ENCODE measurements around the gene PPP1R3E.
"Not testable (repeated sequence)": the region's sequence is repeated elsewhere in the genome, so short reads cannot be mapped to it uniquely, and the experiment has no call there.

PPP1R3E gene, protein sequence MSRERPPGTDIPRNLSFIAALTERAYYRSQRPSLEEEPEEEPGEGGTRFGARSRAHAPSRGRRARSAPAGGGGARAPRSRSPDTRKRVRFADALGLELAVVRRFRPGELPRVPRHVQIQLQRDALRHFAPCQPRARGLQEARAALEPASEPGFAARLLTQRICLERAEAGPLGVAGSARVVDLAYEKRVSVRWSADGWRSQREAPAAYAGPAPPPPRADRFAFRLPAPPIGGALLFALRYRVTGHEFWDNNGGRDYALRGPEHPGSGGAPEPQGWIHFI

DNA sequence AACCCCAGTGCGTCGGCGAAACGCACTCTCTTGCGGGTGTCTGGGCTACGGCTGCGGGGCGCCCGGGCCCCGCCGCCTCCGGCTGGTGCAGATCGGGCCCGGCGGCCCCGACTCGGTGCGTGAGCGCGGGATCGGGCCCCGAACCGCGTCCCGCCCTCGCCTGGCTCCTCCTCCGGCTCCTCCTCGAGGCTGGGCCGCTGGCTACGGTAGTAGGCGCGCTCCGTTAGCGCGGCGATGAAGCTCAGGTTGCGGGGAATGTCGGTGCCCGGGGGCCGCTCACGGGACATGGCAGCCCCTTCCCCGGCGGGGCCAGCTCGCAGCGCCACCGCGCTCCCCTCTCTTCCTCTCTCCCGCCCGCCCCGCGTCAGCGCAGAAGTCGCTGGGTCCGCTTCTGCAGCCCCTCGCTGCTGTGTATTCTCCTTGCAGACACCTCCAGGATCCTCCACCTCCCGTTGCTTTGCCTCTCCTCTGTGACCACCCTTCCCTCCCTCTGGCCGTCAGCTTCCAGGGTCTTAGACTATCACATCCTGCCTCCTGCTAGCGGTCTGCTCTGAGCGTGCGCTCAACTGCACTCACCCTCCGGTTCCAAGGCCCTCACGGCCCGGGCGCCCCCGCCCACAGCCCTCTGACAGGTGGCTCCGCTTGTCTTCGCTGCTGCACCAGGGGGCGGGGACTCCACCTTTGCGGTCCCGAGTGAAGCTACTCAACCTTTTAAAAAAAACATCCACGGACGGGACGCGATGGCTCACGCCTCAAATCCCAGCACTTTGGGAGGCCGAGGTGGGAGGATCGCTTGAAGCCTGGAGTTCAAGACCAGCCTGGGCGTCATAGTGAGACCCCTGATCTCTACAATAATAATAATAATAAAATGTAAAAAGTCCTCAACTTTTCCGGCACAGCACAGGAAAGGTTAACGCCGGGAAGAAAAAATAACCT lies at the start of gene PPP1R3E:
Gene PPP1R3E, minus strand, starts transcription at position 570 of the 936 bp plus-strand sequence. Its CDS starts 283 bp downstream, at position 287.
- DNase-seq, result peak; percentile 74

DNA sequence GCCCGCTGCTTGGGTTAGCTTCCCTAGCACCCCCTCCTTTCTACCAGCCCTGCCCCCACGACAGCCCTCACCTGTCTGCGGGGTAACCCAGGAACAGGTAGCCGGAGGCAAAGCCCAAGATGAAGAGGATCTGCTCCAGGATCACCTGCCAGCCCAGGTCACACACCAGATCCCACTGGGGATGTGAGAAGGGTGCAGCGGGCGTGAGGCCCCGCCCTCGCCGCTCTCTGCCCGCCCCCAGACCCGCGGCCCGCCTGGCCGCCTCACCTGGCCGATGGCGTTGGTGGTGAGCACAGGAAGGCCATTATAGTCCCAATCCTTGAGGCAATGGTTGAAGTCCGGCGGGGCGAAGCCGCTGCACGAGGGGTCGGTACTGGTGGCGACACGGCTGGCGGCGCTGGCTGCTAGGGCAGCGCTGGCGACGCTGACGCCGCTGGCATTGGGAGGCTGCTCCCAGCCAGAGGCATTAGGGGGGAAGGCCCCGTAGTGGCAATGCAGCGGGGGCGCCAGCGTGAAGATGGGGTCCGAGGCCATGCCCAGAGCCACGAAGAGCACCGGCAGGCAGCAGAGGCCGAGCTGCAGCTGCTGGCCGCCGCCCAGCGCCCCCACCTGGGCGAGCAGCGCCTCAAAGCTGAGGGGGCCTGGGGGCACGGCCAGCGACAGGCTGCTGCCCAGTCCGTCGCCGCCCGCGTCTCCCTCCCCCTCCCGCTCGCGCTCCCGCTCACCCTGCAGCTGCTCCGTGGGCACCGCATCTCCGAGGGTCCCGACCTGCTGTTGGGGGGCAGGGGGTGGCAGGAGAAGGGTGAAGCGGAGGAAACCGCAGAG lies 49.2 kb upstream of the PPP1R3E start:
- no peak for DNase-seq

DNA sequence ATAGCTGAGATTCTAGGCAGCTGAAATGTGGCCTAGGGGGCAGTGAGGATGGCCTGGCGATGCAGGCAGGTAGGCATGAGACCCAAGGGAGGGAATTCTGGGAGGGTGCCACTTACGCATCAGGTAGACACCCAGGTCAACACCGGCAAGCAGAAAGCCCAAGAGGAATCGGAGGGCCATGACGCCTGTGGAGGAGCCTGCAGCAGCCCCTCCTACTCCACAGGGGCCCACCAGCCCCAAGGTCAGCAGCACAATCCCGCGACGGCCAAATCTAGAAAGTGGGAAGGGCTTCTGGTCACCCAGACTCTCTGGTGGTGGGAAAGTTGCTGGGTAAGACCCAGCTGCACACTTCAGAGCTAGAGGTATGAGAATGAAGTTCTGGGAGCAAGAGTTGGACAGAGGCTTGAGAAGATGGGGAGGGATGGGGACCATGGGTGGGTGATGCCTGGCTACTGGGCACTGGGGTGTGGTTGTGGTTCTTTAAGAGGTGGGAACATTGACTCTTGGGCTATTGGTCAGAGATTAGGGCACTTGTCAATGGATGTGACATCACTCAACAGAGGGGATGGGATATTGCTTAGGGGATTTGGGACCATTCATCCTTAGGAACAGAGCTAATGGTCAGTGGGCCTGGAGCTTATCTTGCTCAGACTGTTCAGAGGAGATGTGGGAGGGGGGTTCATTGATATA lies 46.6 kb upstream of the PPP1R3E start:
- no peak for DNase-seq

DNA sequence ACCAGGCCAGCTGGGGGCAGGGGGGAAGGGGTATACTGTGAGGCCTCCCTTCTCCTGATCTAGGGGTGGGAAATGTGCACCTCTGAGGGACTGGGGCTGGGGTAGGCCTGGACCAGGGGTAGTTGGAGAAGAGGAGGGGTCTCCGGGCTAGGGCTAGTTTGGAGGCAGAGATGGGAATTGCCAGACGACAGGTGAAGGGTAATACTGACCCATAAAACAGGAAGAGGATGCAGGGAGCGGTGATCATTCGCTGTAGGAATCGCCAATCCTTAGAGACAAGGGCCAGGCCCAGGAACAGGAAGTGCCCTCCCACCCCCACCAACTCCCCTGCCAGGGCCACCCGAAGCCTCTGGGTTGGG lies 45.6 kb upstream of the PPP1R3E start:
- no peak for DNase-seq

DNA sequence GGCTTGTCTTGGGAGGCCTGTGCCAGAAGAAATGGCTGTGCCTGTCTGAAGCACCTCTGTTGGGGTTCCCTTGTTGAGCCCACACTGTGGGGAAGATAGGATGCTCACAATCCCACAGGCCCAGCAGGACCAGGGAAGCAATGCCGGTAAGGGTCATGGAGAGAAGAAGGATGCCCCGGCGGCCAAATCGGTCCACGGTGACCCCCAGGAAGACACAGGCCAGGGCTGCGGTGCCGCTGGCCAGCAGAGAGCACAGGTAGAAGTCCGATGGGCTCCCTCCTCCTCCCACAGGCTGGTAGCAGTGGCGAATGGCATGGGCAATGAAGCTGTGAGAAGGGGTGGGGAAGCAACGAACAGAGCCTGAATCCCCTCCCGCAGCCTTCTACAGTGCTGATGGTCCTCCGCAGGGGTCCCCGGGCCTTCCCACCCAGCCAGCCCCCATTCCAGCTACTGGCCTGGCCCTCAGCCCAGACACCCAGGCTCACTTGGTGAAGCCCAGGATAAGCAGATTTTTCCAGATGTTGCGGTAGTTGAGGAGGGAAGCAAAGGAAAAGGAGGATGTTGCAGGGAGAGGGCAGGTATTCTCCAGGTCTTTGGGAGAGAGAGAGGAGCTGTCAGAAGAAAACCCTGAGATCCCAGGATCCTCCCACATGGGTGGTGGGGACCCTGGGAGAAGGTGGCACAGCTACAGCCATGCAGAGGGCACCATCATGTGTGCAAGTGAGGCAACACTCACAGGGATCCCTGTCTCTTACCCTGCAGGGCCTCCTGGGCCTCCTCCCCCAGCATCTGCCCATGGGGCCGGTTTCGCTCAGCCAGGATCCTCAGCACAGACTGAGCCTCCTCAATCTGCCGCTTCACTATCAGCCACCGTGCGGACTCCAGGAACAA lies 45.0 kb upstream of the PPP1R3E start:
- no peak for DNase-seq

DNA sequence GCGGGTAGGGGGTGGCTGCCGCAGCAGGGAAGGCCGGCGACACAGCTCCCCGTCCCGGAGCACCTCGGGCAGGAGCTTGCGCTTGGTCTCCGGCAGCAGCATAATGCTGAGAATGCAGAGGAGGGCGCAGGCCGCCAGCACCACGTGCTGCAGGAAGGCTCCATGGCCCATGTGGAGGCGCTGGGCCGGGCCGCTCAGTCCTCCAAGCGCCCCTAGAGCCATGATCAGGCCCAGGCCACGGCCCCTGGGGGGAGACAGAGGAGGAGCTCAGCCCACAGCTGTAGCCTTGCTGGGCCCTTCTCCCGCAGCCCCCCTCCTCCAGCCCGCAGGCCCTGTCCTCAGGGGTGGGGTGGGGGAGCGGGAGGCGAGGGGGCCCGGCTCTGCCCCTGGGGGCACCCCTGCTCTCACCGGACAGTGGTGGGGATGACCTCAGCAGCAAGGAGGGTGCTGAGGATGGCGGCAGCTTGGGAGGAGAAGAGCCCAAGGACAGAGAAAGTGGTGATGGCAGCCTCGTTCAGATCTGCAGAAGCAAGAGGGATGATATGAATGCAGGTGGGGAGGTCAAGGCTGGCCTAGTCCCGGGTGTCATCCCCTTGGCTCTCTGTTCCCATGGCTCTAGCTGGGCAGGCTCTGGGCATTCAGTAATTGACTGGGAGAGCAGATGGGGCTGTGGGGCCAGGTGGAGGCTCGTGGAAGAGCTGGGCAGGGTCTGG lies 44.2 kb upstream of the PPP1R3E start:
- no peak for DNase-seq

DNA sequence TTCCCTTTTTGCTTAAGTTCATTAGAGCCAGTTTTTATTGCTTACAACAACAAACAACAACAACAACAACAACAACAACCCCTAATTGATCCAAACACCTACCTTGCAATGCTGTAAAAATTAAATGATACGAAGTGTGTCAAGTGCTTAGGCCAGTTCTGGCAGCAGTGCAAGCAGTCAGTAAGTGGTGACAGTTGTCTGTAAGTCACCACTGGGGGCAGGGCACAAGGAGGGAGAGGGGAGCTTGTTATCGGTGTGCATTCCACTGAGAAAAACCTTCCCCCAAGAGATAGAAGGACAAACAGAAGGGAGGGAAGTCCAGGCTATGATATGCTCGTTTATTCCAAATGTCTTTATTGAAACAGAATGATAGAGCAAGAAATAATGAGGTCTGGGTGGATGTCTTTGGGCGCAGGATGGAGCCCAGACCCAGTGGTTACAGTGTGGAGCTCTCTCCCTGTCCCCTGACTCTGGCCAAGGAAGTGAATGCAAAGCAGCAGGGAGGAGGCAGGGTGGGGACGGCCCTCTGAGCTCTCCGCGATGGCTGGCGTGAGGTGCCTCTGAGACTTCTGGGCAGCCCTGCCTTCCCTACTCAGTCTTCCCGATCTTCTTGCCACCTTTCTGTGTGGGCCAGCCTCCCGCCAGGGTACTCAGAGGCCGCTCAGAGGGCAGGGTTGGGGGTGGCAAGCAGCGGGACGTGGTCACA lies 43.5 kb upstream of the PPP1R3E start:
- DNase-seq, result no peak

DNA sequence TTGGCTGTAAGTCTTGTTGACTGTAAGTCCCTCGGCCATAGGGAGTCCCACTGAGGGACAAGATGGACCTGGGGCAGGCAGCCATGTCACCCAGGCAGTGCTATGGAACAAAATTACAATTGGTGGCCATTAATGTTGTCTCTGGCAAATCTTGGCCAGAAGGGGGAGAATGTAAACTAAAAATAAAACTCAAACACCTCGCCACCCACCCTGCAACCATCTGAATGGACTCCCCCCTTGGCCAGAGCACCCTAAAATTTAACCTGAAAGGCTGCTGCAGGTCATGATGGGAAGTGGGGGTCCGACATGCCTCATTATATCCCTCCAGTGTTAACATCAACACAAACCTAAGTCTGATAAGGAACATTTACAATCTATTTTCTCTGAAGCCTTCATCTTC lies 41.8 kb upstream of the PPP1R3E start:
- DNase-seq, result no peak

DNA sequence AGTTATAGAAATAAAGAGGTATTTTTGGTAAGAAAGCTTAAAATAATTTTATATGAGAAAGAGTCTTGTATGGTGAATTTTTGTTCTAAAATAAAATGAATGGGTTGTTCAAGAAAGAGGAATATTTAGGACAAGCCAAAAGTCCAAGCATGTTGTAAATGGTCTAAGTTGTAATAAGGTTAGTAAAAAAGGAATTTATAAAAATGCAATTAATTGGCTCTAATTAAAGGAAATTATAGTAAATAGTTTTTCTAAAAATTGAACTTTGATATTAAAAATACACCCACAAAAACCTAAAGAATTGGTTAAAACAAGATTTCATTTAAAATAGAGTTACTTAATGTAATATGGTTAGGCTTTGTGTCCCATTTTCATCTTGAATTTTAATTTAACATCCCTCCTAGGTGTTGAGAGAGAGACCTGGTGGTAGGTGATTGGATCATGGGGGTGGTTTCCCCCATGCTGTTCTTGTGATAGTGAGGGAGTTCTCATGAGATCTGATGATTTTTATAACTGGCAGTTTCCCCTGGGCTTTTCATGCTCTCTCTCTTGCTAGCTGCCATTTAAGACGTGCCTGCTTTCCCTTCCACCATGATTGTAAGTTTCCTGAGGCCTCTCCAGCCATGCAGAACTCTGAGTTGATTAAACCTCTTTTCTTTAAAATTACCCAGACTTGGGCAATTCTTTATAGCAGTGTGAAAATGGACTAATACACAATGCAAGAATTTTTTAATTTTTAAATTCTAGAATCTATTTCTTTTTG lies 37.0 kb upstream of the PPP1R3E start:
- no peak for DNase-seq

DNA sequence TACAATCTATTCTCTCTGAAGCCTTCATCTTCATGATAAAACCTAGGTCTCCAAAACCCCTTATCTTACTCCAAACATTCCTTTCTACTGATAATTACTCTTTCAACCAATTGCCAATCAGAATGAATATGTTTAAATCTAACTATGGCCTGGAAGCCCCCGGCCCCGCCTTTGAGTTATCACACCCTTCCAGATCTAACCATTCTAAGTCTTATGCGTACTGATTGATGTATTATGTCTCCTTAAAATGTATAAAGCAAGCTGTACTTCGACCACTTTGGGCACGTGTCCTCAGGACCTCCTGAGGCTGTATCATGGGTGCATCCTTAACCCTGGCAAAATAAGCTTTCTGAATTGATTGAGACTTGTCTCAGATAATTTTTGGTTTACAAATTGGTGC lies 33.0 kb upstream of the PPP1R3E start:
- DNase-seq, result no peak

DNA sequence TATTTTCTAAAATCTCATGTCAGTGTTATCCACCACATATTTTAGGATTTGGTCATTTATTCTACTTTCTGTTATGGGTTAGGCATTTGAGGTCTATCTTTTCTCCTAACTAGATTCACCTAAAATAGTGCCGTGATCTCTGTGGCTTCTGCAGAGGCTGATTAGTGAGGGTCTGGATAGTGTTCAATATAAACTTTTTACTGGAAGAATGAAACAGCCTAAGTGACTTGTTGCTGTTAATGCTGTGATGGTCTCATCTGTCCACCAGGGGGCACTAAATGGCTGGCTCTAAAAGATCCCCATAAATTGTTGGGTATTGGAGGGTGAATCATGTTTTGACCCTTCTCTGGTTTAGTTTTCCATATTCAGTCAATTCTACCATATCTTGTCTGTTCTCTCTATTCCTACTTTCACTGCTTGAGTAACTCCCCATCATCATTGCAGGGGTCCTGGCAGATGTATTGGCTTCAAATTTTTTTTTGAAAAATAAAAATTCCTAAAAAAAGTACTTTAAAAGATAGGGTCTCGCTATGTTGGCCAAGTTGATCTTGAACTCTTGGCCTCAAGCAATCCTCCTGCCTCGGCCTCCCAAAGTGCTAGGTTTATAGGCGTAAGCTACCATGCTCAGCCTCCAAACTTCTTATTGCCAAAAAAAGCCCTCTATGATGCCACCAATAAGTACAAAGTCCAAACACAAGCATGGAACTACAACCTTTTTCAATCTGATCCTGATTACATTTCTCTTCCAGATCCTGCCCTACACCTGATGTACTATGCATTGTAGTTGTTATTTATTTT lies 25.5 kb upstream of the PPP1R3E start:
- DNase-seq, result peak; percentile 71

DNA sequence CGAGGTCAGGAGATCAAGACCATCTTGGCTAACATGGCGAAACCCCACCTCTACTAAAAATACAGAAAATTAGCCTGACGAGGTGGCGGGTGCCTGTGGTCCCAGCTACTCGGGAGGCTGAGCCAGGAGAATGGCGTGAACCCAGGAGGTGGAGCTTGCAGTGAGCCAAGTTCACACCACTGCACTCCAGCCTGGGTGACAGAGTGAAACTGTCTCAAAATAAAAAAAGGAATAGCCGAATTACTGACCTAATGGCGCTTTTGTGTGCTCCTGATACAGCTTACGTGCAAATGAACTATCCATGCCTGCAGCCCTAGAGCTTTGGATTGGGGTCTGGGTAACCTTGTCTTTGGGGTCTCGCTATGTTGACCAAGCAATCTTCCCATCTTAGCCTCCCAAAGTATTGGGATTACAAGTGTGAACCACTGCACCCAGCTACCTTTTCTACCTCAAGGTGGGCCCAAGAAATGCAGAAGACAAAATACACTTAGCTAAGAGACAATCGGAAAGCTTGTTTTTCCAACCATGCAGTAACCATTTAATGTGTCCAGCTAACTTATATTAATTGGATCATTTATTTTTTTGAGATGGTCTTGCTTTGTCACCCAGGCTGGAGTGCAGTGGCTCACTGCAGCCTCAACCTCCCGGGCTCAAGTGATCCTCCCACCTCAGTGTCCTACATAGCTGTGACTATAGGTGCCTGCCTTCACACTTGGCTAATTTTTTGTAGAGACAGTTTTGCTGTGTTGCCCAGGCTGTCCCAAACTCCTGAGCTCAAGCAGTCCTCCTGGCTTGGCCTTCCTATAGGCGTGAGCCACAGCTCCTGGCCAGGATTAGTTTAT lies 24.1 kb upstream of the PPP1R3E start:
- no peak for DNase-seq

DNA sequence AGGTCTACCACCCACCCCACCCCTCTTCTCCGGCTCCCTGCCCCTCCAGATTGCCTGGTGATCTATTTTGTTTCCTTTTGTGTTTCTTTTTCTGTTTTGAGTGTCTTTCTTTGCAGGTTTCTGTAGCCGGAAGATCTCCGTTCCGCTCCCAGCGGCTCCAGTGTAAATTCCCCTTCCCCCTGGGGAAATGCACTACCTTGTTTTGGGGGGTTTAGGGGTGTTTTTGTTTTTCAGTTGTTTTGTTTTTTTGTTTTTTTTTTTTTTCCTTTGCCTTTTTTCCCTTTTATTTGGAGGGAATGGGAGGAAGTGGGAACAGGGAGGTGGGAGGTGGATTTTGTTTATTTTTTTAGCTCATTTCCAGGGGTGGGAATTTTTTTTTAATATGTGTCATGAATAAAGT lies 23.1 kb upstream of the PPP1R3E start:
- DNase-seq, result not testable (repeated sequence)

DNA sequence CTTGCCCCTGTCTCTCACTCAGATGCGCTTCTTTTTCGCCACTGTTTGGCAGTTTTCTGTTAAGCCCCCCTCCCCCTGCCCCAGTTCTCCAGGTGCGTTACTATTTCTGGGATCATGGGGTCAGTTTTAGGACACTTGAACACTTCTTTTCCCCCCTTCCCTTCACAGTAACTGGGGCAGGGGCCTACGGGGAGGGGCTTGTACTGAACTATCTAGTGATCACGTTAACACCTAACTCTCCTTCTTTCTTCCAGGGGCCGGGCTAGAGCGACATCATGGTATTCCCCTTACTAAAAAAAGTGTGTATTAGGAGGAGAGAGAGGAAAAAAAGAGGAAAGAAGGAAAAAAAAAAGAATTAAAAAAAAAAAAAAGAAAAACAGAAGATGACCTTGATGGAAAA lies 22.3 kb upstream of the PPP1R3E start:
- no peak for DNase-seq

DNA sequence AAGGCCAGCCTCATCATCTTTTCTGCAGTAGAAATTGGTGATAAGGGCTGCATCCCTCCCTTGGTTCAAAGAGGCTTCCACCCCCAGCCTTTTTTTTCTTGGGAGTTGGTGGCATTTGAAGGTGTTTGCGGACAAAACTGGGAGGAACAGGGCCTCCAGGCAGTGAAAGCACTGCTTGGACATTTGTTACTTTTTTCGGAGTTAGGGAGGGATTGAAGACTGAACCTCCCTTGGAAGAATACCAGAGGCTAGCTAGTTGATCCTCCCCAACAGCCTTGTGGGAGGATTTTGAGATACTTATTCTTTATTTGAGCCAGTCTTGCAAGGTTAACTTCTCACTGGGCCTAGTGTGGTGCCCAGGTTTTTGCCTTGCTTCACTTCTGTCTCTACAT lies 21.8 kb upstream of the PPP1R3E start:
- DNase-seq, result no peak

DNA sequence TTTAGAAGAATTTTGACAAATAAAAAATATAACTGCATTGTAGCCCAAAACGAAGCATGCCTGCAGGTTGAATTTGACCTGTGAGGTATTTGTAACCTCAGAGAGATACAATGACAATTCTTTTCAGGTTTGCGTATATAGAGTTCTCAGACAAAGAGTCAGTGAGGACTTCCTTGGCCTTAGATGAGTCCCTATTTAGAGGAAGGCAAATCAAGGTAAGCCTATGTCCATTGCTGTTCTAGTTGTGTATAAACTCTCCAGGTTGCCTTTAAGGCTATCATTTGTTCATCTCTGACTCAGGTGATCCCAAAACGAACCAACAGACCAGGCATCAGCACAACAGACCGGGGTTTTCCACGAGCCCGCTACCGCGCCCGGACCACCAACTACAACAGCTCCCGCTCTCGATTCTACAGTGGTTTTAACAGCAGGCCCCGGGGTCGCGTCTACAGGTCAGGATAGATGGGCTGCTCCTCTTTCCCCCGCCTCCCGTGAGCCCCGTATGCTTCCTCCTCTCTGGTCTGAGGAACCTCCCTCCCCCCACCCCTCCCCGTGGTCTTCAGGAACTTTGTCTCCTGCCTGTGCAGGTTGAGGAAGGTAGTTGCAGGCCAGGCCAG lies 21.3 kb upstream of the PPP1R3E start:
- DNase-seq, result no peak

Measured in right hindlimb (tissue), 1 donor.